PFSK-1 (cell line): Measurements from ENCODE around the gene CTRL.

ENCODE experiments used
- SIN3A ChIP-seq: IDR thresholded peaks from 2 replicates; pipeline ENCODE4 v1.6.1; 2012; ENCODE audit warnings: mild to moderate bottlenecking, low read length, moderate library complexity, borderline replicate concordance; ENCODE audit not compliant: insufficient read depth
- TF ChIP-seq, protein P1 (sequence below), 2 experiments: IDR thresholded peaks; 2 replicates each; pipeline versions ENCODE4 v1.6.1 to v1.8.0; 2011 to 2012; ENCODE audit warnings: low read depth in 2 of 2, low read length in 2 of 2, control low read depth in 1 of 2, inconsistent platforms in 1 of 2, mild to moderate bottlenecking in 1 of 2, moderate library complexity in 1 of 2; ENCODE audit not compliant: insufficient read depth in 1 of 2

DNA sequence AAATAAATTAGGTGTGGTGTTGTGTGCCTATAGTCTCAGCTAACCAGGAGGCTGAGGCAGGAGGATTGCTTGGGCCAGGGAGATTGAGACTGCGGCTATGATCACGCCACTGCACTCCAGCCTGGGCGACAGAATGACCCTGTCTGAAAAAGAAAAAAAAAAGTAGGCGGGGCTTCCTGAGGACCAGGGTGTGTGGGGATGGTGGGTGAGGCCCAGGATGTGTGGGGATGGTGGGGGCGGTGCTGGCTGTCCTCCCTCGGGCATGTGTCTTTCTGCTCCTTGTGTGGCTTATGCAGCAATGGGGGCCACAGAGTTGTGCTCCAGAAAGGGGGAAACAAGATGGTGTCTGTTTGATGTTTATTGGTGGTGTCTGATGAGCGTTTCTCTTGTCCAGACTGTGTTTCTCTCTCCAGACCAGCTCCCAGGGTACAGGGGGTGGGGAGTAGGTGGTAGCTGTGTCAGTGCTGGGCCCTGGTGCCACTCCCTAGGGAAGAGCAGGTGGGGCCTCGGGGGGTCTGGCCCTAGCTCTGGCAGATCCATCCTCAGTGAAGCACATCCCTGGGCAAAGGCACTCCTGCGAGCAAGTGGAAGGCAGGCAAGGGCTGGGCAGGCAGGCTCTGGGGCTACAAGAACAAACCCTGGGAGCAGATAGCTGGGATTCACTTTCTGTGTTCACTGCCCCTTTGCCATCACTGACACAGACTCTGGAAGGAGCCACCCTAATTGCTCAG lies 10.0 kb upstream of the CTRL start:
- TF ChIP-seq, protein P1, sequence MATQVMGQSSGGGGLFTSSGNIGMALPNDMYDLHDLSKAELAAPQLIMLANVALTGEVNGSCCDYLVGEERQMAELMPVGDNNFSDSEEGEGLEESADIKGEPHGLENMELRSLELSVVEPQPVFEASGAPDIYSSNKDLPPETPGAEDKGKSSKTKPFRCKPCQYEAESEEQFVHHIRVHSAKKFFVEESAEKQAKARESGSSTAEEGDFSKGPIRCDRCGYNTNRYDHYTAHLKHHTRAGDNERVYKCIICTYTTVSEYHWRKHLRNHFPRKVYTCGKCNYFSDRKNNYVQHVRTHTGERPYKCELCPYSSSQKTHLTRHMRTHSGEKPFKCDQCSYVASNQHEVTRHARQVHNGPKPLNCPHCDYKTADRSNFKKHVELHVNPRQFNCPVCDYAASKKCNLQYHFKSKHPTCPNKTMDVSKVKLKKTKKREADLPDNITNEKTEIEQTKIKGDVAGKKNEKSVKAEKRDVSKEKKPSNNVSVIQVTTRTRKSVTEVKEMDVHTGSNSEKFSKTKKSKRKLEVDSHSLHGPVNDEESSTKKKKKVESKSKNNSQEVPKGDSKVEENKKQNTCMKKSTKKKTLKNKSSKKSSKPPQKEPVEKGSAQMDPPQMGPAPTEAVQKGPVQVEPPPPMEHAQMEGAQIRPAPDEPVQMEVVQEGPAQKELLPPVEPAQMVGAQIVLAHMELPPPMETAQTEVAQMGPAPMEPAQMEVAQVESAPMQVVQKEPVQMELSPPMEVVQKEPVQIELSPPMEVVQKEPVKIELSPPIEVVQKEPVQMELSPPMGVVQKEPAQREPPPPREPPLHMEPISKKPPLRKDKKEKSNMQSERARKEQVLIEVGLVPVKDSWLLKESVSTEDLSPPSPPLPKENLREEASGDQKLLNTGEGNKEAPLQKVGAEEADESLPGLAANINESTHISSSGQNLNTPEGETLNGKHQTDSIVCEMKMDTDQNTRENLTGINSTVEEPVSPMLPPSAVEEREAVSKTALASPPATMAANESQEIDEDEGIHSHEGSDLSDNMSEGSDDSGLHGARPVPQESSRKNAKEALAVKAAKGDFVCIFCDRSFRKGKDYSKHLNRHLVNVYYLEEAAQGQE (IDR thresholded peaks at IDR 0.05; ENCODE audit: insufficient read depth in 1 of 2, low read depth in 2 of 2, low read length in 2 of 2), result no peak
- TF ChIP-seq SIN3A, result no peak
